ENCODE results near the gene PSMA2.

DNA sequence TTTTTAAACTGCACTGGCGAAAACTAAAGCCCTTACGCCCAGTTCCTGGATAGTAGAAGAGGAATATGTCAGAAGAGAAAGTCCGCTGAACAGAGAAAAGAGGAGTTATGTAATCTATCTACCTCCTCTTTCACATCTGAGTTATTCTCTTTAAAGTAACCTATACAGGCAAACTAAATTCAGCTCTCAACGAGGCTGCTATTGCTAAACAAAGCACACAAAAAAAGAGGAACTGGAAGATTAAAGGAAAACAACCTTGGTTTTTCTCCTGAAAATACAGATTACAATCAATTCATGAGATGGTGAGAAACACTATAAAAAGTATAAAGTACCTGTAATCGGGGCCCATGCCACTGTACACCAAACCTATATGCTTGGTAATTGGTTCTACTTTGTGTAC lies 5.8 kb downstream of the PSMA2 start:
- TF ChIP-seq CTCF (IDR thresholded peaks at IDR 0.05; ENCODE audit: extremely low read depth in 1 of 2, insufficient read depth in 1 of 2, low read depth in 1 of 2, low read length in 2 of 2) = no peak
- TF ChIP-seq POLR2AphosphoS5 (IDR thresholded peaks at IDR 0.05; ENCODE audit: insufficient read depth, low read depth, low read length) = no peak
- no peak for TF ChIP-seq EZH2 (IDR thresholded peaks at IDR 0.05; ENCODE audit: borderline replicate concordance, low read depth, low read length, severe bottlenecking)
- TF ChIP-seq POLR2A (IDR thresholded peaks at IDR 0.05; ENCODE audit: low read depth, low read length) = no peak
- no peak for TF ChIP-seq JUN (IDR thresholded peaks at IDR 0.05; ENCODE audit: borderline replicate concordance, insufficient read depth, insufficient read length, low read depth)
- no peak for TF ChIP-seq MAX (IDR thresholded peaks at IDR 0.05; ENCODE audit: insufficient read depth, insufficient read length)
